Activated B cell treated with CpG ODN at 0.5 μM for 24 hours (primary cell): ENCODE measurements around the gene NIPBL. TPM values are rescaled to one million over a fixed set of nuclear protein-coding genes. Genes with fewer than 3 reads are reported as not detected.

ENCODE experiments used
- ATAC-seq: fragments of 200-7000 bp; cut with Tn5 transposase; one replicate; pipeline ENCODE4 v1.10.0; 2021; ENCODE audit warnings: low read depth, mild to moderate bottlenecking, moderate library complexity
- CTCF ChIA-PET: fragments of 350-600 bp; sonication (Branson Sonifier 250); formaldehyde crosslinking; loops from one replicate; lab custom pipeline; 2021; ENCODE audit warnings: antibody characterized with exemption; lab: Charles Lee
- POLR2A ChIA-PET: fragments of 350-600 bp; sonication (Branson Sonifier 250); formaldehyde crosslinking; loops from one replicate; lab custom pipeline; 2021; ENCODE audit warnings: antibody characterized with exemption; lab: Charles Lee
- DNase-seq: peaks from one replicate; pipeline ENCODE4 v3.0.0; 2022
- H3K27ac Mint-ChIP-seq: one replicate; pipeline ENCODE4 v1.8.0; 2020; ENCODE audit warnings: mixed read lengths
- H3K27me3 Mint-ChIP-seq: one replicate; pipeline ENCODE4 v1.8.0; 2021; ENCODE audit warnings: mixed read lengths
- H3K36me3 Mint-ChIP-seq: one replicate; pipeline ENCODE4 v1.8.0; 2021; ENCODE audit warnings: low read depth, mixed read lengths
- H3K4me1 Mint-ChIP-seq: one replicate; pipeline ENCODE4 v1.8.0; 2021; ENCODE audit warnings: mixed read lengths
- H3K4me3 Mint-ChIP-seq: one replicate; pipeline ENCODE4 v1.8.0; 2020; ENCODE audit warnings: mild to moderate bottlenecking, mixed read lengths
- H3K9me3 Mint-ChIP-seq: one replicate; pipeline ENCODE4 v1.8.0; 2020; ENCODE audit warnings: mixed read lengths
- CTCF ChIP-seq: fragments of 200-600 bp; IDR thresholded peaks from one replicate; pipeline ENCODE4 v1.8.0; 2022; ENCODE audit warnings: antibody characterized with exemption, mild to moderate bottlenecking
- intact Hi-C: fragments of 100-400 bp; cut with micrococcal nuclease; formaldehyde crosslinking; loops from one replicate; pipeline ENCODE4 v1.15.1; 2024
- total RNA-seq: library from RNA; stranded (reverse); gene quantifications from 2 replicates; pipeline ENCODE4 v1.2.3, GENCODE V29; 2022

The NIPBL gene
- total RNA-seq, 1 donor from 2014 or later = 82.5 TPM

GRCh38 chr5:36939969-36940858, 63.6 kb downstream of the NIPBL start:
- ChIA-PET POLR2A (no interaction called here), CTCF (no interaction called here)
- peaks cover 48% of the 10 kb centered on the region for H3K4me1 Mint-ChIP-seq
- no peak overlapping the region for H3K27ac Mint-ChIP-seq
- DNase-seq (no peak), ATAC-seq (no peak)
- no peak overlapping the region for H3K4me3 Mint-ChIP-seq
- intact Hi-C loops = loop anchor here (10.0 kb wide), 1 partner anchor 545 kb away; no protein-coding TSS in a partner anchor
- no peaks in the 10 kb centered on the region for H3K27me3 Mint-ChIP-seq
- TF ChIP-seq CTCF = no peak
- peaks cover 8% of the 10 kb centered on the region for H3K36me3 Mint-ChIP-seq
- no peaks in the 10 kb centered on the region for H3K9me3 Mint-ChIP-seq

- Mint-ChIP-seq H3K36me3 (no peaks in the 10 kb centered on the region), H3K27ac (no peak overlapping the region), H3K9me3 (no peaks in the 10 kb centered on the region), H3K4me1 (peaks cover 42% of the 10 kb centered on the region), H3K4me3 (no peak overlapping the region), H3K27me3 (no peaks in the 10 kb centered on the region)
- ChIA-PET CTCF (no interaction called here), POLR2A (no interaction called here)
- intact Hi-C loops = loop anchor here (10.0 kb wide), 1 partner anchor 549 kb away; no protein-coding TSS in a partner anchor
- ATAC-seq = no peak
- no peak for TF ChIP-seq CTCF
- no peak for DNase-seq
Observed at GRCh38 chr5:36943584-36943983, 67.0 kb downstream of the NIPBL start.

- no peaks in the 10 kb centered on the region for H3K9me3 Mint-ChIP-seq
- no peak for DNase-seq
- intact Hi-C loops = loop anchor here (1.0 to 10.0 kb wide), 5 partner anchors 13 to 549 kb away; no protein-coding TSS in a partner anchor
- CTCF ChIA-PET = no interaction called here
- H3K27ac Mint-ChIP-seq = no peak overlapping the region
- POLR2A ChIA-PET = interaction anchor here (0.8 to 2.3 kb wide), 2 partner anchors 9 to 67 kb away, joined by 3 to 12 read pairs; partner anchors contain the start of gene NIPBL
- no peak for ATAC-seq
- no peak overlapping the region for H3K4me3 Mint-ChIP-seq
- H3K36me3 Mint-ChIP-seq = no peaks in the 10 kb centered on the region
- H3K27me3 Mint-ChIP-seq = no peaks in the 10 kb centered on the region
- peaks cover 42% of the 10 kb centered on the region for H3K4me1 Mint-ChIP-seq
- TF ChIP-seq CTCF = no peak
Observed at GRCh38 chr5:36944024-36944423, 67.5 kb downstream of the NIPBL start.

DNA sequence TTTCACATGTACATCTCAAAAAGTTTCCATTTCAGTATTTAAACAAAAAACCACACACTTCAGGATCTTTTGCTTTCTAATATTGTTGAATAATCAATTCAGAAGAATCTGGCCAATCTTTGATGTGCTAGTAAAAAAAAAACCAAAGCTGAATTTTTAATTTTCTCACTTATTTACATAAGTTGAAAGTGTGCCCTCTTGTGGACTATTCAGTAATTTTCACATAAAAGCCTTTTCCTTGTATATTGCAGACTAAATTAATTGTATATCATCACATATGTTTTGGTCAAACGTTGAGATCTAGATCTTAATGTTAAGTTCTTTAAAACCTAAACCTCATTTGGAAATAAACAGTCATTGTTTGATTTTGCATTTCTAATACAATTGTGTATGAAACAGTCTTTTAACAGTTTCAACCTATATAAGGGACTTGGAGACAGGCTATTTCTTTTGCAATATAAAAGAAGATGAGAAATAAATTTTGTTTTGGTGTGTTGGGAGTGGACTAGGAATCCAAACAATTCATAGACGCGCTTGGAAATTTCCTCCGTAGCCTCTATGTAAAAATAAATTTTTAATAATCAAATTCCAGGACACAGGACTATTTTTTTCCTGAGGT, 68.1 kb downstream of the NIPBL start:
- H3K4me3 Mint-ChIP-seq = no peak overlapping the region
- no peak for TF ChIP-seq CTCF
- no peaks in the 10 kb centered on the region for H3K27me3 Mint-ChIP-seq
- ChIA-PET CTCF (interaction anchor here (1.3 to 1.4 kb wide), 2 partner anchors 15 to 69 kb away, joined by 3 to 4 read pairs; no protein-coding TSS in a partner anchor), POLR2A (interaction anchor here (0.8 to 2.3 kb wide), 2 partner anchors 8 to 68 kb away, joined by 3 to 12 read pairs; partner anchors contain the start of gene NIPBL)
- no peak overlapping the region for H3K27ac Mint-ChIP-seq
- H3K36me3 Mint-ChIP-seq = no peaks in the 10 kb centered on the region
- DNase-seq (no peak), ATAC-seq (no peak)
- H3K9me3 Mint-ChIP-seq = no peaks in the 10 kb centered on the region
- intact Hi-C loops = loop anchor here (1.0 to 10.0 kb wide), 5 partner anchors 14 to 550 kb away; no protein-coding TSS in a partner anchor
- peaks cover 44% of the 10 kb centered on the region for H3K4me1 Mint-ChIP-seq
